ENCODE results near the gene MS4A4A.

DNA sequence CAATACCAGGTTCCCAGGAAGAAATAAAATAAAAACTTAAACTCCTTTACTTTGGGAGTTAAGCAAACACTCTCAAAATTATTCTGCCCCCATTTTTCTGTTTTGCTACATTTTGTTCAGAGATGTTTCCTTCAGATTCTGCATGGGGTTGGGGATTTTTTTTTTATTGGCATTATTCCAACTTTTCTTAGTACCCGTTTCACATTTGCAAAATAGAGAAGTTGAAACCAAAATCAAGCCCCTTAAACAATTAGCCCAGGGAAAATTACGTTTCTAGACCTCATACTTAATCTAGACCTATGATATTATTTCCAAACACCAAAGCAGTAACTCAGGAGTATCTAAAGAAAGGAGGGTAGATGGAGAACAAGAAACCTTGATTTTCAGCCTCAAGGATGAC lies 77.3 kb downstream of the MS4A4A start:
- TF ChIP-seq, protein P1, sequence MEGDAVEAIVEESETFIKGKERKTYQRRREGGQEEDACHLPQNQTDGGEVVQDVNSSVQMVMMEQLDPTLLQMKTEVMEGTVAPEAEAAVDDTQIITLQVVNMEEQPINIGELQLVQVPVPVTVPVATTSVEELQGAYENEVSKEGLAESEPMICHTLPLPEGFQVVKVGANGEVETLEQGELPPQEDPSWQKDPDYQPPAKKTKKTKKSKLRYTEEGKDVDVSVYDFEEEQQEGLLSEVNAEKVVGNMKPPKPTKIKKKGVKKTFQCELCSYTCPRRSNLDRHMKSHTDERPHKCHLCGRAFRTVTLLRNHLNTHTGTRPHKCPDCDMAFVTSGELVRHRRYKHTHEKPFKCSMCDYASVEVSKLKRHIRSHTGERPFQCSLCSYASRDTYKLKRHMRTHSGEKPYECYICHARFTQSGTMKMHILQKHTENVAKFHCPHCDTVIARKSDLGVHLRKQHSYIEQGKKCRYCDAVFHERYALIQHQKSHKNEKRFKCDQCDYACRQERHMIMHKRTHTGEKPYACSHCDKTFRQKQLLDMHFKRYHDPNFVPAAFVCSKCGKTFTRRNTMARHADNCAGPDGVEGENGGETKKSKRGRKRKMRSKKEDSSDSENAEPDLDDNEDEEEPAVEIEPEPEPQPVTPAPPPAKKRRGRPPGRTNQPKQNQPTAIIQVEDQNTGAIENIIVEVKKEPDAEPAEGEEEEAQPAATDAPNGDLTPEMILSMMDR (conservative IDR thresholded peaks at IDR 0.05; ENCODE audit: low read depth, low read length): no peak
- TF ChIP-seq POLR2A (IDR thresholded peaks at IDR 0.05; ENCODE audit: low read depth, low read length): no peak
- TF ChIP-seq CEBPB (IDR thresholded peaks at IDR 0.05; ENCODE audit: low read depth, low read length): no peak
- no peak for TF ChIP-seq BHLHE40 (IDR thresholded peaks at IDR 0.05; ENCODE audit: low read depth, low read length)
- no peak for TF ChIP-seq MAFK (IDR thresholded peaks at IDR 0.05; ENCODE audit: low read depth, low read length)

All from IMR-90 (cell line).